Jurkat, Clone E6-1 (cell line): ENCODE data around the gene POU2F2. TPM values are rescaled to one million over a fixed set of nuclear protein-coding genes. Genes with fewer than 3 reads are reported as not detected.

ENCODE experiments used
- DNase-seq: peaks from one replicate; pipeline ENCODE4 v3.0.0-alpha.2; 2011; ENCODE audit warnings: low read depth, low spot score
- H3K4me3 ChIP-seq: 2 replicates; pipeline ENCODE4 v1.5.1; 2011; ENCODE audit warnings: mild to moderate bottlenecking, low read length, control low read depth, moderate library complexity
- polyA plus RNA-seq: library from polyadenylated mRNA; unstranded; fragments of >200 nt; gene quantifications from one replicate; pipeline ENCODE4 v1.2.1, GENCODE V29; 2012; ENCODE audit warnings: missing spikeins; ENCODE audit not compliant: insufficient read length, insufficient read depth

Gene POU2F2
- polyA plus RNA-seq, result 3.7 TPM

DNA sequence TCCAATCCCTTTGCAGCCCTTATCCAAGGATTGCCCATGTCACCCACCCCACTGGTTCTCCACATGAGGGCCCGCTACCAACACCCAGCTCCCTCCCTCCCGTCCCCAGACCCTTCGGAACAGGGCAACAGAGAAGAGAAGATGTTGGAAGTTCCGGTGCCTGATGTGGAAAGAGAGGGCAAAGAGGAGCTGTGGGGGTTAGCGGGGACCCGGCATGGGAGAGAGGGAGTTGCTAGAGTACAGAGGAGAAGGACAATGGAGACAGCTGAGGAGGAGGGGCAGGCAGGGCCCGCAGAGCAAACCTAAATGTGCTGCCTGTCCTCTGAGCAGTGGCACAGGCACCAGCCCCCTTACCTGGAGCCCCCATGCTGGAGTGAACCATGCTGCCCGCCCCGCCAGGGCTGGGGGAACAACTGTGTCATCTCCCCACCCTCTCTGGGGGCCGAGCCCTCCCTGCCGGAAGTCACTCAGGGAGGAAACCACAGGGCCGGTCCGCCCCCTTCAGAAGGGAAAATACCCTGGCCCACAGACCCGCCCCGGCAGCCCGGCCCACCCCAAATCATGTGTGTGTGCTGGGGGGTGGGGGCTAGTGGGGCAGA lies at the start of gene POU2F2:
TSS of gene POU2F2 (minus strand) at position 417 of the 599 bp plus-strand sequence. CDS start at position 382, 35 bp downstream.
- peak; percentile 61 for DNase-seq
- H3K4me3 ChIP-seq, result peak within 1 kb of the TSS; percentile 59

DNA sequence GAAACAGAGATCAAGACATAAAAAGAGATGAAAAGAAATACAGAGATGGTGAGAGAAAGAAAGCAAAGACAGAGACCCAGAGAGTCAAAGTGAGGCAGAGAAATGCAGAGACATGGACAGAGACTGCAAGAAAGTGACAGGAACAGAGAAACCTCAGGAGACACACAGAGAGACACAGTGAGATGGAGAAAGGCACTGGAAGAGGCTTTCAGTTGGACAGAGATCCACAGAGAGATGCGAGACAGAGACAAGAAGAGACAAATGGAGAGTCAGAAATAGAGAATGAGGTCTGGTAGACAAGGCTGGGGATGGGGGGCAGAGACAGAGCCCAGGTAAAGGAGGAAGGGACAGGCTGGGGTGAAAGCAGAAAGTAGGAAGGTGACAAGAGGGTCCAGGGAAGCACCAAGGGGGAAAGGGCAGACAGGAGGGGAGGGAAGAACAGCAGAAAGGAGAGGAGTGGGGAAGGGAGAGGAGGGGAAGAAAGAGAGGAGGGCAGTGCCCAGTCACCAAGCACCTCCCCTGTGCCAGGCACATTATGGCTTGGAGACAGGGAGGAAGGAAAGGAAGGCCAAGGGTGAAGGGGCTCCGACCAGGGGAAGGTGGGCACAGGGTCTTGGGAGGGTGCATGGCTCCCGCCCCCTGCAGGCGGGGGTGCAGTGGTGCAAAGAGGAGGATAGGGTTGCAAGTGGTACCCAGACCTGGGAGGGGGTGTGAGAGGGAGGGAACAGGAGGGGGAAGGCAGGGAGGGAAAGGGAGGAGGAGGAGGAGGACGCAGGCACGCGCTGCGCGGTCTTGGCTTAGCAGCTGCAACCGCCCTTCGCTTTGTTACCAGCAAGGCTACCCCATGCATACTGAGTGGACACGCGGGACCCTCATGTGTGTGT lies 46.8 kb upstream of the POU2F2 start:
- no peak overlapping the region for H3K4me3 ChIP-seq
- peak; percentile 44 for DNase-seq

DNA sequence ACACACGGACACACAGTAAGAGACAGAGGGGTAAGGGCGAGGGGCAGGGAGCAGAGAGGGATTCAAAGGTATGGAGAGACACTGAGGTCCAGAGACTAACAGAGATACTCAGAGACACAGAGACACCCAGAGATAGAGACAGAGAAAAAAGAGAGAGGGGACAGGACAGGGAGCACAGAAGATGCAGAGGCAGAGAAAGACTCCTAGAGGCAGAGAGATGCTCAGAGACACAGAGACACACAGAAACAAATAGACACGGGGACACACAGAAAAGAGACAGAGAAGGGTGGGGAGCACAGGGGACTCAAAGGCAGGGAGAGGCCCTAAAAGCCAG lies 45.4 kb upstream of the POU2F2 start:
- H3K4me3 ChIP-seq, result no peak overlapping the region
- no peak for DNase-seq

DNA sequence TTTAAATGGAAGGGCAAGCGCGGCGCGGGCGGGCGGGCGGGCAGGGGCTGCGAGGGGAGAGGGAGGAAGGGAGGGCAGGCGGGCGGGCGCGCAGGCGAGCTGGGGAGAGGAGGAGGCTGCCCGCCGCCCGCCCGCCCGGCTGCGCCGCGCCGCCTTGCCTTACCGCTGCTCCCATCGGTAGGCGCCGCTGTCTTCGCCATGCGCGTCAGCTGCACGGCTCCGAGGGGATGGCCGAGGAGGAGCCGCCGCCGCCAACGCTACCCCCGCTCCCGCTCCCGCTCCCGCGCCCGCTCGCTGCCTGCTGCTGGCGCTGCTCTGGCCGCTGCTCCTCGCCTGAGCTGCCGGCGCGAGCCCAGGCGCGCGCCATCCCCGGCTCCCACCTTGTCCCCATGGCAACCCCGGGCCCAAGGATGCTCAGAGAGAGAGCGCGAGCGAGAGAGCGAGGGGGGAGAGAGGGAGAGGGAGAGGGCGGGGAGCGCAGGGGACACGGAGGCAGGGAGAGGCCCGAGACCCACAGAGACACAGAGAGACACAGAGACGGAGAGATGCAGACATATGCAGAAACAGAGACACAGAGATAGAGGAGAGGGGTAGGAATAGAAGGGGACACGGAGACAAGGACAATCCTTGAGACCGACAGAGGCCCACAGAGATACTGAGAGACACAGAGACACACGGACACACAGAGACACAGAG lies 44.9 kb upstream of the POU2F2 start:
- peak overlapping the region; percentile 24 for H3K4me3 ChIP-seq
- DNase-seq, result peak; percentile 39

- H3K4me3 ChIP-seq, result peak overlapping the region; percentile 36
- no peak for DNase-seq
Observed at GRCh38 chr19:42176649-42176989, 44.4 kb upstream of the POU2F2 start.

- no peak for DNase-seq
- H3K4me3 ChIP-seq, result peak overlapping the region; percentile 36
Observed at GRCh38 chr19:42175952-42176648, 43.9 kb upstream of the POU2F2 start.

DNA sequence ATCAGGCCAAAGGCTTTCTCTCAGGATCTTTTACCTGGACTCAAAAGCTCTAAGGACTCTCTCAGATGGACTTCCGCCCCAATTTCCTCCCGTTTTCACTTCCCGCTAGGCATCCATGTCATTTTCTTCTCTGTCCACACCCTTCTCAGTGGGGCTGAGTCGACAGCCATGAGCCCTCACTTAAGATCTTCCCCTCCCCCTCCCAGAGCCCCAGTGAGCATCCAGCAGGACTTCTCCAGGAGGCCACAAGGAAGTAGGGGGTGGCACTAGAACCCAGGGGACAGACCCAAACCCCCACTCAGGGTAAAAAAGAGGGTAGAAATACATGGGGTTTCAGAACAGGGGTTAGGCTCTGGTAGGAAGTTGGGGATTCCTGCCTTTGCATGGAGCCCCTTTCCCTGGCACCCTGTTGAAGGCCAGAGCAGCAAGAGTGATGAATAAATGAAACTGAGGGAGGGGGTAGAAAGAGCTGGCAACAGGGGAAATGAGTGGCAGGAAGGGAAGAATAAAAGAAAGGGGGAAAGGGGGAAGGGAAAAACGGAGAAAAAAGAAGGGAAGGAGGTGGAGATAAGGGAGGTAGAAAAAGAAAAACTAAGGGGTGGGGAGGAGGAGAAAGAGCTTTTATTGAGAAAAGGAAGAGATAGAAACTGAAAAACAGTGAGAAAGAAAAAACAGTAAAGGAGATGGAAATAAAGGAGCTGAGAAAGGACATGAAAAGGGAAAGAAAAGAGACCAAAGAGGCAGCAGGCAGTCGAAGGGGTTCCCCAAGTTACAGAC lies 42.9 kb upstream of the POU2F2 start:
- DNase-seq, result no peak
- H3K4me3 ChIP-seq, result no peak overlapping the region

GRCh38 chr19:42174188-42174587 lies 41.9 kb upstream of the POU2F2 start:
- no peak overlapping the region for H3K4me3 ChIP-seq
- no peak for DNase-seq

DNA sequence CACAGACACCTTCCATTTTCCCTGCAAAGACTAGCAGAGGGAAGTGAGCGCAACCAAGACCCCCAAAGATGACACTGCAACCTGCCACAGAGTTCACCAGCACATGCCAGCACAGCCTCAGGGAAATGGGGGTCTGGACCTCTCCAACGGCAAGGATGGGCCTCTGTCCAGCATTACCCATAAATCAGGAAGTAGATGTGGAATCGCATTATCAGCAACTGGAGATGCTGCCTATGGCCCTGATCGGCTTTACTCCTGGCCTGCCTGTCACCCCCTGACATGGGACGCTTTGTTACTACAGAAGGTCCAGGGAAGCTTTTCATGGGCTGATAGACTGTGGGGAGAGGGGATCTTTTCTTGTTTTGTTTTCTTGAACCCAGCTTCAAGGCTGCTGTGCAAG lies 41.4 kb upstream of the POU2F2 start:
- no peak overlapping the region for H3K4me3 ChIP-seq

DNA sequence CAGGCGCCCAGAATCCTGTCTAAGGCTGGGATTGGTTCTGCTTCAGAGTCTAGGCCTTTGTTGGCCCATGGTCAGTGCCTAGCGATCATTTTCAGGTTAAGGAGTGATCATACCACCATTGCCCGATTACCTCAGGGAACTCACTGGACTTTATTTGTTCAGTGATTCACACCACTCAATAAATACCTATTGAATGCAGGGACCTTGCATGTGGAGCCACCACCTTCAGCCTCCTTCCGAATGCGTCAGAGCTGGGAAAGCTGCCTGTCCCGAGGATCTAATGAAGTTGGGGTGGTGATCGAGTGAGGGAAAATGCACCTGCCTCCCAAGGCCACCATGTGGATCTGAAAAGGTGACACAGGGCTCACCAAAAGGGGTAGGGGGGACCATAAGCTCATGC lies 40.0 kb upstream of the POU2F2 start:
- H3K4me3 ChIP-seq, result no peak overlapping the region
- DNase-seq, result no peak

More for the DNA sequence above, 41.4 kb upstream of the POU2F2 start:
- no peak for DNase-seq

- no peak for DNase-seq
- no peak overlapping the region for H3K4me3 ChIP-seq
Observed at GRCh38 chr19:42170715-42171114, 38.5 kb upstream of the POU2F2 start.

- no peak overlapping the region for H3K4me3 ChIP-seq
- DNase-seq, result no peak
Observed at GRCh38 chr19:42169486-42170413, 37.5 kb upstream of the POU2F2 start.

GRCh38 chr19:42168206-42168605 lies 36.0 kb upstream of the POU2F2 start:
- no peak for DNase-seq
- H3K4me3 ChIP-seq, result no peak overlapping the region

DNA sequence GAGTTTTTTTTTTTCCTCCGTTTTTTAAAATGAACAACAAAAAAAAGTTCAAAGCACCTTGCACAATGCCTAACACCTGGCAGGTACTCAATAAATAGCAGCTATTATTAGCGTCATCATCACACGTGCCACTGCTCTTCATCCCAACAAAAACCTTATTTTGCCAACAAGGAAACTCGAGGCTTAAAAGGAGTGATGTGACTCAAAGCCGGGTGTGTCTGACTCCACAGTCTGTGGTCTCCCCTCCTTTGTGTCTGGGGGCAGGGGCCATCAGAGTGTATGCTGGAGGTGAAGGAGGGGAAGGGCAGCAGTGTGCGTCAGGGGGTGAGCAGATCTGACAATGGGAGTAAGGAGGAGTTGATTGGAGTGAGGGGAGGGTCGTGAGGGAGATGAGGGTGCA lies 34.1 kb upstream of the POU2F2 start:
- no peak for DNase-seq
- H3K4me3 ChIP-seq, result no peak overlapping the region

DNA sequence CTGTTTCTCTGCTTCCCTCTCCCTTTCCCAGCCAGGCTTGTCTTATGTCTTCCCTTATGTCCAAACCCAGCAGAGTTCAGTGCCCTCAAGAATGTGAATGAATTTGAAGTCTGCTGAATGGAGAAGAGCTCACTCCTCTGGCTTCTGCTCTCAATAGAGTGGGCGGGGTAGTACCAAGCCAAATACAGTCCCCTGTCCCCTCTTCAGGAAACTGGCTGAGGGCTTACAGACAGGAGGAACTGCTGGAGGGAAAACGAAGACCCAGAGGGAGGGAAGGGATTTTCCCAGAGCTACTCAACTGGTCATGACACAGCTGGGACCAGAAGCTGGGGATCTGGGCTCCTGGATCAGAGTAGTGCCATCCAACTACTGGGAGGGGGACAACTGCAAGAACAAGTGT lies 32.9 kb upstream of the POU2F2 start:
- no peak for DNase-seq
- H3K4me3 ChIP-seq, result no peak overlapping the region

DNA sequence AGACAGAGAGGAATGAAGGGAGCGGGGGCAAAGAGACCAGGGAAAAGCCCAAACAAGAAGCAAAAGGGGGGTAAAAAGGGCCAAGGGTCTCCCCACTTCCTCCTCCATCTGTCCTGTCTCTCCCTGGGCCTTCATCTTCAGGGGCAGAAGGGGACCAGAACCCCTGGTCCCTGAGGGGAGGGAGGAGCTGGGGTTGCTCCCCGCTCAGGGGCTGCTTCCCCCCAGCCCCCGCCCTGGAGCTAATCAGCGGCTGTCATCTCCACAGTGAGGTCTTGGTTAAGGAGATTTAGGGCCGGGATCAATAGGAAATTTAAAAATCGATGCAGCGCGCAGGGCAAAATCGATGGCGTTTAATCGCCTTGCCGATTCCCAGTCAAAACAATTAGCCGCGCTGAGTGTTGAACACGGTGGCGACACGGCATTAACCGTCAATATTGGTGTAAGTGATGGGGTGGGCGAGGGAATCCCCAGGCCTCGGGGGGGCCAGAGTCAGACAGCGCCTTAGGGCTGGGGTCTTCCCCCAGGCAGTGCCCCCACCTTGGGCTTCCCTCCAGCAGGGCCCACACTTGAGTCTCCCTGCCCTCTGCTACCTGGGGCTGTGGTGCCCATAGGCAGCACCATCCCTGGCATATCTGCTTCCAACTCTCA lies 29.5 kb upstream of the POU2F2 start:
- DNase-seq, result no peak
- H3K4me3 ChIP-seq, result no peak overlapping the region

GRCh38 chr19:42159942-42160341 lies 27.7 kb upstream of the POU2F2 start:
- no peak overlapping the region for H3K4me3 ChIP-seq
- DNase-seq, result no peak
